Muscle of arm (tissue), 12 donors: ENCODE measurements around the gene SLC17A1. TPM values are rescaled to one million over a fixed set of nuclear protein-coding genes. Genes with fewer than 3 reads are reported as not detected.

Source experiments
- DNase-seq: peaks from one replicate; pipeline ENCODE4 v3.0.0-alpha.2; 2013
- polyA plus RNA-seq, 12 donors: library from polyadenylated mRNA; unstranded; fragments of 120-200 nt; gene quantifications; one replicate each; pipeline ENCODE4 v1.2.1, GENCODE V29; 2013; ENCODE audit not compliant: insufficient read length in 12 of 12

SLC17A1 gene
- polyA plus RNA-seq, 12 donors: 0.52 TPM; not detected in 11

DNA sequence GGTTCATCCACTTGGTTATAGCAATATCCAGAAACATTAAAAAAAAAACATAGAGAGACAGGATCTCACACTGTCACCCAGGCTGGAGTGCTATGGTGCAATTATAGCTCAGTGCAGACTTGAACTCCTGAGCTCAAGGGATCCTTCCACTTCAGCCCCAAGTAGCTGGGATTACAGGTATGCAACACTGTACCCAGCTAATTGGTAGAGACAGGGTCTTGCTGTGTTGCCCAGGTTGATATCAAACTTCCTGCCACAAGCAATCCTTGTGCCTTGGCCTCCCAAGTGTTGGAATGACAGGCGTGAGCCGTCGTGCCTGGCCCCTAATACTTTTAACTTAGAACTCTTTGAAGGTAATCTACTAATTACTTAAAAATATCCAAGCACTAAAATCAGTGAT is 818 bp upstream of the SLC17A1 start:
- DNase-seq: no peak

DNA sequence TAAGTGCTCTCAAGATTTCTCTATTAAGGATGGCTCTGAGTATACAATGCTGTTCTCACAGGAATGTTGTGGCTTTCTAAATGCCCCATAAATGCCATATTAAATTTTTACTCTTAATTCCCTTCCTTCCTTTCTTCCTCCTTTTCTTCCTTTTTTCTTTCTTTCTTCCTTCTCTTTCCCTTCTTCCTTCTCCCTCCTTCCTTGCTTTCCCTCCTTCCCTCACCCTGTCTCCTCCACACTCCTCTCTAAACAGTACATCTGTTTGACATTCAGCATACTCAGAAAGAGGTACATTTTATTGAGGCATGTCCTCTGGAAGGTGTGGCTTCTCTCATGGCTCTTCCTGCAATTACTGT is 433 bp upstream of the SLC17A1 start:
- DNase-seq: no peak

DNA sequence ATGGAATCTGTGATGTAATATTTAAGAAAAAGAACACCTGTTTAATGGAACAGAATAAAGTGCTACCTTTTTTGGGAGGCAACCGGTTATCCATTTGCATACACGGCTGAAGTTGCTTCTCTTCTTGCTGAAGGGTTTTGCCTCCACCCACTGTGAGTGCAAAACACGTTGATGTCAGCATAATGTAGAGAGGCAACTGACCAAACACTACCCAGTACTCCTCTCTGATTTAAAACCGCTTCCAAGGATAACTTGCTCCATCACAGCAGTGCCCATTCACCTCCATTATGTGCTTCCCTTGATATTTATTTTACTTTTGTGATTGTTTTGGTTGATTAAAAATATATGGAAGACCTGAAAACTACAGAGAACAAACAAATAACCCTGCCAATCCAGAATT is 1.4 kb downstream of the SLC17A1 start:
- no peak for DNase-seq

DNA sequence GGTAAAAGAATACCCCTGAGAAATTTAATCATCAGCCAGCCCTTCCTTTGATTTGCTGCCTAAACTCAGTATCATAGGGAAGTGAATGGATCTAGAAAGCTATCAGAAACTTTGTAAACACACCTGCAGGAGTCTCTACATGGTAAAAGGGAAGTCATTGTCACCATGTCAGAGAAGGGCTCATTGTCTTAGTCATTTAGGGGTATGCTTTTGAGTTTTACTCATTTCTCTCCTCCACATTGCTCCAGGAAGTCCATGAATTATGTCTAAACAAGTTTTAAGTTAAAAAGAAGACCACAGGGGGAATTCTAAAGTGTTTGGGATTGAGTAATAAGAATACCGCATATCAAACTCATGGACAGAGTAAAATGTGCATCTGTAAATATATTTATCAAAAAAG is 2.5 kb downstream of the SLC17A1 start:
- DNase-seq: no peak

DNA sequence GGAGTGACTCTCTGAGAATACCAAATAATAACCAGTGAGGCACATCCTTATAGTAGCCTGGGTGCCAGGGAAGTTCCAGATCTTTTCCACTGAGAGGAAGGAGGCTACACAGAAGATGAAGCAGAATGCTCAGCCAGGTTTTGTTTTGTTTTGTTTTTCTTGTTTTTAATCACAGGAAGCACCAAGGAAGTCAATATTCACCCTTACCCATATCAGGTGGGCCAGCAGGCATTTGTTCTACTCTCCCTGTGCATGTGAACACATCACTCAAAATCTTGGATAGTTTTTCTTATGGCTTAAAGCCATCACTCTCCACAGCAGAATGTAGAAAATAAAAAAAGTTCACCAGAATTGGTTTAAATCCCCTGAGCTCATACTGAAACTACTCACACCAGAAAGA is 10.5 kb downstream of the SLC17A1 start:
- DNase-seq: no peak

DNA sequence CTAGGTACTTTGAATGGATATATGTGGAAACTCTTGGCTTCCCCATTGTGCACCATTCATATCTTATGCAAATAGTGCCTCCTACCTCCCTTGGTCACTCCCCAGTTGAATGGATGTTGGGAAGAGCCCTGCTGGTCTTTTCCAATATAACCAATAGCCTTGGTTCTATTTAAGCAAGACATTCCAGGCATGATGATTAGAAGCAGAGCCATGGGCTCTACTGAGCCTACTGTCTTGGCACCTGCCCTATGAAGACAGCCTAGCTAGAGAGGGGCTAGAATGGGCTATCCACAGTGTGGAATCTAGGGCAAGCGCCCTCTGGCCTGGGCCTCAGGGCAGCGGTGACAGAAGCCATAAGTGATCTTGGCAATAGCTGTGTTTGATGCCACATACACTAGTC is 15.6 kb downstream of the SLC17A1 start:
- no peak for DNase-seq

DNA sequence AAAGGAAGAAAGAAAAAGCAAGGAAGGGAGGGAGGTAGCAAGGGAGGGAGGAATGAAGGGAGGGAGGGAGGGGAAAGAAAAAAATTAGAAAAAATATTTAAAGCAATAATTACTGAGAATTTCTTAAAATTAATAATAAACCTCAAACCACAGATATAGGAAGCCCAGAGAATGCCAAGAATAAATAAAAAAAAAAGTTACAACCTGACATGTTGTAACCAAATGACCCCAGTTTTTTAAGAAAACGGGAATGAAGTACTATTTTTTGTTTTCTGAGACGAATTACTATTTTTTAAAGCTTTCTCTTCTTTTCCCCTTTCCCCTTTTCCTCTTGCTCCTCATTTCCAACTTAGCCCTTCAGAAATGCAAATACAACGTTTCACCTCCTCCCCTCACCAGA is 16.7 kb downstream of the SLC17A1 start:
- no peak for DNase-seq

DNA sequence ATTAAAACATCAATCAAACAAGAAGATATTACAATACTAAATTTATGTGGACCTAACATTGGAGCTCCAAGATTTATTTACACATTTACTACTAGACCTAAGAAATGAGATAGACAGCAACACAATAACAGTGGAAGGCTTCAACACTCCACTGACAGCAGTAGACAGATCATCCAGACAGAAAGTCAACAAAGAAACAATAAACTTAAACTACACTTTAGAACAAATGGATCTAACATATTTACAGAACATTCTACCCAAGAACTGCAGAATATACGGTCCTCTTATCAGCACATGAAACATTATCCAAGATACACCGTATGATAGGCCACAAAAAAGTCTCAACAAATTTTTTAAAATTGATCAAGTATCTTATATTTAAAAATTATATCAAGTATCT is 27.0 kb downstream of the SLC17A1 start:
- no peak for DNase-seq

DNA sequence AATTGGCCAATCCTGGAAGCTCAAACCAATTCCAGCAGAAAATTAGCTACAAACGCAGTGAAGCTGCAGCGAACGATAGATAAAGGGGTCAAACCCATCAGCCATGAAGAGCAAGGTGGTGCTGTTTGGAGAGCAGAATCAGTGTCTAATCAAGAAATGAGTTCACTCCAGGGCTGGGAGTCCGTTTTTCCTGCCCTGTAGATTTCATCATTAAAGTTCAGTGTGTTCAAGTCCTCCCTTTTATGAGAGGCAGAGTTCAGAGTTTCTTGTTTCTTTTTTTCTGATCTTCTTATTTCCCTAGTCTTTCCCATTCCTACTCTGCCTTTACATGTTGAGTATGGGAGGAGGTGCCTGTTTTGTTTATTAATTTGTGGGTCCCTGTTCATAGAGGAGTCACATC is 30.4 kb downstream of the SLC17A1 start:
- no peak for DNase-seq

DNA sequence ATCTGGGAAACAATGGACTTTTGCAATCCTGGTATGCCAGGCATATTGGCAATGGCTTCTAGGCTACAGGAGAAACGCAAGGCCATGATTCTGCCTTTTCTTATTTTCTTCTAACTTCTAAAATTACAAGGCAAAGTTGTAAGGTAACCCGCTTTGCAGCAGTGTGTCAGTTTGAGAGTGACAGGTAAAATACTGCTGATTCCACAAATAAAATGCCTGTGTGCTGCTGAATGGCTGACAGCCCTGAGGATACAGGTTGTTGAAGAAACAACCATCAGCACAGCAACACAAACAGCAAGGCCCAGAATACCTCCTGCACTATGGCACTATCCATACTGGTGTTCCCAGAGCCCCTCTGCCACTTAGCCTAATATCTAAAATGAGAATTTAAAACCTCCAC is 37.1 kb downstream of the SLC17A1 start:
- no peak for DNase-seq

DNA sequence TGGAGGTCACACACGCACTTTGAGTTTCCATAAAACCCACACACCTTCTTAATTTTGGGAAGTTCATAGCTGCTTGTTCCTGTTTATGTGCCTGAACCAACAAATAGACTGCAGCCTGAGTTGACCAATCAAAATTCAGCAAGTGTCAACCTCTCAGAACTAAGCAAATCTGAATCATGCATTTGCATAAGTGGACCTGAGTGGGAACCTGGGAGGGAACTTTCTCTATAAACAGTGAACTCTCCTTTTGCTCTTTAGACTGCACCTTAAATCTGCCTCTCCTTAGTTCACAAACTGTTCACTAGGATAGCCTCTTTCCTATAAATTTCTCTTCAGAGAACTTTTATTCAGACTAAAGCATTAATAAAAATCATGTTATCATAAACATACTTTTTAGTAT is 37.9 kb downstream of the SLC17A1 start:
- DNase-seq: no peak

DNA sequence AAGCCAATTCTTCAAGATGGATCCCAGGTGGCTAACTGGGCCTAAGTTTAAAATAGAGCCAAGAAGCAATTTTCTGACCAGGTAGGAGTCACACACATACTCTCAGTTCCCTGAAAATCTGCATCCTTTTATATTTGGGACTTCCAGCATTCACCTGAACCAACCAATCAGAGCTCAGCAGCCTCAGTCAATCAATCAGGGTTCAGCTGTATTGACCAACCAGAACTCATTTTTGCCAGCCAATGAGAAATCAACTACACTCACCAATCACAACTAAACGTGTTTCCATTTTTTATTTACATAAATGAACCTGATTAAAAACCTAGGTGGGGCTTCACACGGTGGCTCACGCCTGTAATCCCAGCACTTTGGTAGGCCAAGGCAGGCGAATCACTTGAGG is 39.8 kb downstream of the SLC17A1 start:
- no peak for DNase-seq

DNA sequence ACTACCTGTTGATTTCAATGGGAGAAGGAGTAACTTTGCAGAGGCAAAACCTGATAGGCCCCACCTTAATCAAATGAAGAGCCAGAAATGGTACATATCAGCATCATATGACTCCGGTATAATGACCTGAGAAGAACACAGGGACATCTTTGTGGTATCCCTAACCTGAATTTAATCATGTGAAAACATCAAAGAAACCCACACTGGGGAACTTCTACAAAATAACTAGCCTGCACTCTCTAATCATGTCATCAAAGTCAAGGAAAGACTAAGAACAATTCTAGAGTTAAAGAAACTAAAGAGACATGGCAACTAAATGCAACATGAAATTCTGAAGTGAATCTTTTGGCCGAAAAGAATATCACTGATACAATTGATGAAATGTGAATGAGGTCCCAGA is 42.4 kb downstream of the SLC17A1 start:
- DNase-seq: no peak

DNA sequence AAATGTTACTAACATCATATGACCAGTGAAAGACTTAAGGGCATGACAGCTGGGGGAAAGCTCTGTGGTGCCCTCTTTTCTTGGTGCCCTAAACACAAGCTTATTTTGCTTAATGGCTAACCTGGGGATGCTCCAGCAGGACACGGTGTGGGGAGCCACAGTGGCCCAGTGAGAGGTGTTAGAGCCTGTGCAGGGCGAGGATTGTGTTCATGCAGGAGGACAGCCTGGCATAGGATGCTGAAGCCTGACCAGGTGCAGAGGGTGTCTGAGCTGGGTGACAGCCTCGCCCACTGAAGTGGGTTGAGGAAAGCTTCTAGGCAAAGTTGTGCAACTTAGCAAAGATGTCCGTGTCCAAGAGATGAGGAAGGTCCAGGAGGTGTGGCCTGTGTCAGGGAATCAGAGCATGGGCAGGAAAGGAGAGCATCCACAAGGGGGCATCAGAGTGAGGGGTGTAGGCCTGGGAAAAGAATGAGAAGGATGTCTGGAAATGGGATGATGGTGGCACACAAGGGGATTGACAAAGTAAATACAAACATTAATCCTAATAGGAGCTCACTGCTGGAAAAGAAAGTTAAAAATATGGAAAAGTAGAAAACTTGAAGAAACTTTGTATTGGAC is 43.4 kb downstream of the SLC17A1 start:
- DNase-seq: peak; percentile 2

DNA sequence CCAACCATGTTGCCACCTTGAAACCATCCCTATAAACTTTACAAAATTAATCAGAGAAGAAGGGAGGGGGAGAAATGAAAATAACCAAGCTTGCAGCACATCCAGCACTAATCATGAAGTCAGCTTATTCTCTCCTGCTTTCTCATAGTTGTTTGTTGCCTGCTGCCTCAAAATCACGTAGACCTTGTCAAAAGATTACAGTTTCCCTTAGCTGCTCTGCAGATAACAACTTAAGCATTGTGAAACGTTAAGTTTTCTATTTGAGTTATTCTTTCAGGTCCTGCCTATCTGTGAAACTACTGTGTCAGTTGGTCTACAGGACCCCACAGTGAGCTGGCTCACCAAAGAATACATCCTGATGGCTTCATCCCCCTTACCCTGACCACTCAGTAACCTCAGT is 44.4 kb downstream of the SLC17A1 start:
- DNase-seq: no peak

DNA sequence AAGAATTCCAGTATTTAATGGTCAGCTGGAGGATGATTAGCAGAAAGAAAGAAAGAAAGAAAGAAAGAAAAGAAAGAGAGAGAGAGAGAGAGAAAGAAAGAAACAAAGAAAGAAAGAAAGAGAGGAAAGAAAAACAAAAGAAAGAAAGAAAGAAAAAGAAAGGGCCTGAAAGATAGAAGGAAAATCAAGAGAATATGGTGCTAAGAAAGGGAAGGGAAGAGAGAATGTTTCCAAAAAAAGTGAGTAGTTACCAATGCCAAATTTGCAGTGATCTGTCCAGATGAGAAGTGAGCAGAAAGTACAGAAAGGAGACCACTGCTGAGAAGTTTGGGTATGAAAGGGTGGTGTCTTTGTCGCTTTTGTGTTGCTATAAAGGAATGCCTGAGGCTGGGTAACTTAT is 50.7 kb downstream of the SLC17A1 start:
- no peak for DNase-seq

DNA sequence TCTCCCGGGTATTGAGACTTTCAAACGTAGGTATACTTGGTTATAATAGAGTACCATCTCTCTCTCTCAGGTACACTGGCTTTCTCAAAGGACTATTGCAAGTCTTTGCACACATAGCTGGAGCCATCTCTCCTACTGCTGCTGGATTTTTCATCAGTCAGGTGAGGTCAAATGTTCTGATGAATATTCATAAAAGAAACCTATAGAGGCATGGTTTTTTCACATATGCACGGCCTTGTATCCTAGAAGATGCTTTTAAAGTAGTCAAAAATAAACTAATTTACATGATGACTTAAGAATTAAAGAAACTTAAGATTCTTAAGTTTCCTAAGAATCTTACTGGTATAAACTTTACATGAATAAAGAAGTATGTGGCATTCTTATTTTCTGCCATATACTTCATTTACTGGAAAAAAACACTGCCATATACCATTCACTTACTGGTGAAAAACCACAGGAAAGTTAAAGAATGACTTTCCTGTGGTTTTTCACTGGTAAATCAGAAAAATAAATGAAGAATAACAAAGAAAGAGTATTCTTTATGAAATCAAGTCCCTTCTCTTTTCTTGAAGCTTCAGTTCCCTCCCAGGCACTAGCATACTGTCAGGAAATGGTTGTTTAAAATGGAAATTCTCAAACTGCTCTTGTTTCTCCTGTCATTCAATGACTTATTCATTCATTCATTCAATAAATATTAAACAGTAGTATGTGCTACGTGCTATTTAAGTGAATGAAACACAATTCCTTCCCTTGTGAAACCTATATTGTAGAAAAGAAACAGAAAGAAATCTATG is 53.8 kb downstream of the SLC17A1 start:
- no peak for DNase-seq

DNA sequence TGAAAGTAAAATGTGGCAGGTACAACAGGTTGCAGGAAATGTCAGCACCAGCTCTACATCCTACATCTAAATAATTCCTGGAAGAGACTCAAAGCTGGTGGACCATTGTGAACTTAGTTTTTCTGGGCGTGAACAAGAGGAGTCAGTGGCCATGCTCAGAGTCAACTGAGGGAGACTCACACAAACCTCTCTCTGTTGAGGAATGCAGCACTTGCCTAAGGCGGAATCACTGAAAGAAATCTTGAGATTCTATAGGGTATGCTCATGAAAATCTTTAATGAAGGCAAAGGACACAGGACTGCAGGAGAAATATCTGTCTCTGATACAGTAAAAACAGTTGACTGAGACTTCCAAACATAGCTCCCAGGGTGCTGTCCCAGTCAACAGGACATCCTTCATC is 54.8 kb downstream of the SLC17A1 start:
- DNase-seq: no peak

DNA sequence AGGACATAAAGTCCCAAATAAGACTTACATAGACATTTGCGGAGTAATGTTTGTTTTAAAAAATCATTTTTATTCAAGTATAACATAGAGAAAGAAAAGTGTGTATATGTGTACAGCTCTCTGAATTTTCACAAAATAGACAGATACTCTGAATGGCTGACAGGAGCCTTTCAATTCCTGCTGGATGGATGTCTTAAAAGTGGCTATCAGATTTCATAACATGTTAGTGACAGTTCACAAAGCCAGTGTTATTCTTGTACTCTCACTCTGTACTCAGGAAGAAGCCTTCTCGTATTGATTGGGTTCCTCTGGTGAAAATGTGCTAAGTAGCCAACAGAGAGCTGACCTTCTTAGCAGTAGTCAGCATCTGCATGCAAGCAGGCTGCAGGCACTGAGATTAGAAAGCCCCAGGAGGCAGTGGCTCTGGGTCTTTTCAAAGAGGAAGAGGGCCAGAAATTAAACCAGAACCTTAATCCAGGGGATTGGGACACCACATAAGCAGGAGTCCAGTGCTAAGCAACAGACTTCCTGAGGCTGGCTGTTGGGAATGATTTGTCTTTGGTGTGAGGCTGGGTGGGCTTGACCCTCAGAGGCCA is 57.6 kb downstream of the SLC17A1 start:
- no peak for DNase-seq

DNA sequence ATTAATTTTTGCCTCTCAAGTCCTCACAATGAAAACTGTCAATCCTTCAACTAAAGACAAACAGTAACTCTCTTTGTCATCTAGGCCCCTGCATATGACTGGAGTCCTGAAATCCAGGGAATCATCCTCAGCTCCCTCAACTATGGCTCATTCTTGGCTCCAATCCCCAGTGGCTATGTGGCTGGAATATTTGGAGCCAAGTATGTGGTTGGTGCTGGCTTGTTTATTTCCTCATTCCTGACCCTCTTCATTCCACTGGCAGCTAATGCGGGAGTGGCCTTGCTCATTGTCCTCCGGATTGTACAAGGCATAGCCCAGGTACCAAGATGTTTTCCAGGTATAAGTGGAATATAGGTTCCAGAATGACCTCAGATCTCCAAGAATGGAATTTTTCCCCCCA is 61.9 kb downstream of the SLC17A1 start:
- no peak for DNase-seq

DNA sequence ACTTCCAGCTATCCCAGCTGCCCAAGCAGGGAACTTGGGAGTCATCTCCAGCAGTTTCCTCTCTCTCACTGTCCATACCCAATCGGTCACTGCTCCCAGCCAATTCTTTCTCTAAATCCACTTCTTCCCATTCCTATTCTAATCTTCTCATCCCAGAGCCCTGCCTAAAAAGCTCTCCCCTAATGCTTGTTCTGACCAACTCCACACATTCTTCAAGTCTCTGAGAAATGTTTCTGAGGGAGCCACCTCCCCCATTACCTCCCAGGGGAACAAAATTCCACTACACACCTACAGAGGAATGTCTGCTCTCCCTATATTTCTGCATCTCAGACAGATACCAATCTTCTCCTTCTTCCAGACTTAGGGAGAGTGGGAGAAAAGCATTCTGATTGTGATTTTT is 63.3 kb downstream of the SLC17A1 start:
- DNase-seq: no peak

DNA sequence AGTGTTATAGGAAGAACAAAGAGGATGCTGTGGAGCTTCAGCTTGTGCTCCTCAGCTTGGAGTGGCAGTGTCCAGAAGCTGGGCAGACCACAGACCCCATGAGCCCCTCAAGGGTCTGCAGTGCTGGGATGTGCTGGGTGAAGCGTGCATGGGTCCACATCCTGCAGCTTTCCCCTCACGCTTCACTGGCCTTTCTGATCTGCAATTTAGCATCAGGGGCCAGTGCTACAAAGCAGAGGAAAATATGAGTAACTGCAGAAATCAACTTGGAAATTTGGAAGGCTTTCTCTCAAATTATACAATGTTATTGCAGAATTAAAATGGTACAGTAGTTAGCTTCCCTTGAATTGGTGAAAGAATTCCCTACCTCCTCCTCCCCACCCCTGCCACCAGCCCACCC is 67.2 kb downstream of the SLC17A1 start:
- no peak for DNase-seq

DNA sequence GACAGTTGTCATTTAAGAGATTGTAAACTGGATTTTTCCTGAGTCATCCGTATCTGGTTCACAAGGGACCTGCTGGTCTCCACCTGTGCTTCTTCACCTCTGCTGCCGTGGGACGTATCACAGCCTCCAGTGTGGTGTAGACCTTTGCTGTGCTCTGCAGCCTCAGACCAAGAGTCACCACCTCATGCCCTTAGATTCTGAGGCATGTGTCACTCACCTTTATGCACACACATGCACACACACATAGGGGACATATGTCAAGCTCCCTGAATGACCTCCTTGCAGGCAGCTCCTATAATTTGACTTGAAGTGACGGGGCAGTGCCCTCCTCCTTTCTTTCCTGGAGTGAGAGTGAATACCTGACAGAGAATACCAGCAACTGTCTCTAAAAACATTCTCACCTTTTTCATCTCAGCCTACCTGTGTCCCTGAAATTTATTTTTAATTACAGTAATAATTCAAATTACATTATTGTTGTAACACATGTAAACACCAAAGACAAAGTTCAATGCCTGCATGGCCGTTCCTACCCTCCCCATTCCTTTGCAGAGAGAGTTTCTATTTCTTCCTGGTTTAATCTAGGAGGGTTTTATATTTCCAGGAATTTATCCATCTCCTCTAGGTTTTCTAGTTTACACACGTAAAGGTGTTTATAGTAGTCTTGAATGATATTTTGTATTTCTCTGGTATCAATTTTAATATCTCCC is 73.8 kb downstream of the SLC17A1 start:
- DNase-seq: no peak
